GM21619 (cell line): ENCODE results near the gene MYO1F.
A peak's percentile ranks its signal among the peaks of the same experiment; 100 is the strongest.
"Not testable (repeated sequence)": the region's sequence is repeated elsewhere in the genome, so short reads cannot be mapped to it uniquely, and the experiment has no call there.

Source experiments
- ATAC-seq: cut with Tn5 transposase; IDR thresholded peaks from one replicate; pipeline ENCODE4 v1.9.1; 2021; ENCODE audit not compliant: unreplicated experiment

MYO1F gene

GRCh38 chr19:8519388-8519787 is 57.9 kb downstream of the MYO1F start:
- ATAC-seq = no peak

GRCh38 chr19:8518536-8518935 is 58.7 kb downstream of the MYO1F start:
- ATAC-seq = no peak

GRCh38 chr19:8517551-8518442 is 59.4 kb downstream of the MYO1F start:
- no peak for ATAC-seq

- ATAC-seq = no peak
Observed at GRCh38 chr19:8515317-8515716, 61.9 kb downstream of the MYO1F start.

GRCh38 chr19:8514505-8515009 is 62.7 kb downstream of the MYO1F start:
- ATAC-seq = not testable (repeated sequence)

- peak; percentile 85 for ATAC-seq
Observed at GRCh38 chr19:8513687-8514504, 63.3 kb downstream of the MYO1F start, which contains the start of gene ZNF414. Gene ZNF414, minus strand, starts transcription at chr19:8514167. Its CDS starts 121 bp downstream, at chr19:8514046.

GRCh38 chr19:8513036-8513686 is 64.1 kb downstream of the MYO1F start:
- ATAC-seq = no peak

- ATAC-seq = no peak
Observed at GRCh38 chr19:8512115-8512967, 64.9 kb downstream of the MYO1F start.

GRCh38 chr19:8511573-8512101 is 65.6 kb downstream of the MYO1F start:
- no peak for ATAC-seq

GRCh38 chr19:8510589-8511115 is 66.6 kb downstream of the MYO1F start:
- no peak for ATAC-seq

- no peak for ATAC-seq
Observed at GRCh38 chr19:8506402-8506957, 70.8 kb downstream of the MYO1F start.

GRCh38 chr19:8505680-8506401 is 71.4 kb downstream of the MYO1F start:
- no peak for ATAC-seq

GRCh38 chr19:8504919-8505318 is 72.3 kb downstream of the MYO1F start:
- no peak for ATAC-seq

GRCh38 chr19:8504171-8504570 is 73.1 kb downstream of the MYO1F start:
- ATAC-seq = no peak

- ATAC-seq = no peak
Observed at GRCh38 chr19:8503510-8503909, 73.7 kb downstream of the MYO1F start.

- ATAC-seq = no peak
Observed at GRCh38 chr19:8501981-8502380, 75.3 kb downstream of the MYO1F start.

GRCh38 chr19:8501516-8501915 is 75.7 kb downstream of the MYO1F start:
- no peak for ATAC-seq

GRCh38 chr19:8500158-8500557 is 77.1 kb downstream of the MYO1F start:
- ATAC-seq = no peak
